T-cell (primary cell): ENCODE measurements around the gene UPK3A. TPM values are rescaled to one million over a fixed set of nuclear protein-coding genes. Genes with fewer than 3 reads are reported as not detected.

Source experiments
- ATAC-seq, 4 experiments: fragments of 200-7000 bp in 3 of 4; fragments of 150-1000 bp in 1 of 4; cut with Tn5 transposase; replicated peaks in 1 of 4; 1 replicate in 3 of 4; 2 replicates in 1 of 4; pipeline ENCODE4 v1.10.0; 2021; ENCODE audit warnings: moderate library complexity in 3 of 4, mild to moderate bottlenecking in 2 of 4, moderate number of reproducible peaks in 1 of 4
- CTCF ChIA-PET, 2 donors: fragments of 300-600 bp; sonication (Branson Sonifier 250); formaldehyde crosslinking; loops; one replicate each; lab custom pipeline; 2022; ENCODE audit warnings: antibody characterized with exemption in 2 of 2; lab: Charles Lee
- POLR2A ChIA-PET, 2 donors: fragments of 300-600 bp; sonication (Branson Sonifier 250); formaldehyde crosslinking; loops; one replicate each; lab custom pipeline; 2022; ENCODE audit warnings: antibody characterized with exemption in 2 of 2; lab: Charles Lee
- DNase-seq, 35 experiments: peaks; one replicate each; pipeline versions ENCODE4 v3.0.0 to v3.0.0-alpha.2; 2013 to 2023
- H3K27ac ChIP-seq: one replicate; pipeline ENCODE4 v1.5.1; 2013; ENCODE audit warnings: low read length
- H3K27me3 ChIP-seq, 2 experiments: replicated peaks in 1 of 2; 1 replicate in 1 of 2; 2 replicates in 1 of 2; pipeline versions ENCODE4 v1.6.1 to v1.7.0; 2013; ENCODE audit warnings: low read length in 1 of 2, mixed read lengths in 1 of 2; ENCODE audit not compliant: control insufficient read depth in 2 of 2, insufficient read depth in 2 of 2; ENCODE audit errors: extremely low read depth in 1 of 2
- H3K36me3 ChIP-seq, 2 donors: 1 replicate in 1 of 2; 2 replicates in 1 of 2; pipeline versions ENCODE4 v1.6.1 to v1.7.0; 2013; ENCODE audit warnings: low read length in 1 of 2; ENCODE audit not compliant: control insufficient read depth in 2 of 2, insufficient read depth in 1 of 2; ENCODE audit errors: extremely low read depth in 1 of 2
- H3K4me1 ChIP-seq, 2 experiments: 1 replicate in 1 of 2; 2 replicates in 1 of 2; pipeline versions ENCODE4 v1.6.1 to v1.7.0; 2013; ENCODE audit warnings: low read length in 2 of 2, mixed read lengths in 1 of 2; ENCODE audit not compliant: insufficient read depth in 2 of 2, control insufficient read depth in 1 of 2; ENCODE audit errors: extremely low read depth in 1 of 2
- H3K4me3 ChIP-seq, 2 donors: 1 replicate in 1 of 2; 2 replicates in 1 of 2; pipeline versions ENCODE4 v1.5.1 to v1.7.0; 2013; ENCODE audit warnings: mild to moderate bottlenecking in 2 of 2, low read length in 1 of 2, moderate library complexity in 1 of 2; ENCODE audit not compliant: control insufficient read depth in 1 of 2; ENCODE audit errors: extremely low read depth in 1 of 2
- H3K9me3 ChIP-seq: 2 replicates; pipeline ENCODE4 v1.7.0; 2013
- H3K27ac Mint-ChIP-seq, 2 donors: one replicate each; pipeline ENCODE4 v1.8.0; 2020 to 2021; ENCODE audit warnings: mild to moderate bottlenecking in 2 of 2, mixed read lengths in 2 of 2
- H3K27me3 Mint-ChIP-seq, 2 donors: one replicate each; pipeline ENCODE4 v1.8.0; 2021 to 2022; ENCODE audit warnings: mixed read lengths in 2 of 2
- H3K36me3 Mint-ChIP-seq: one replicate; pipeline ENCODE4 v1.8.0; 2021; ENCODE audit warnings: mixed read lengths
- H3K4me1 Mint-ChIP-seq, 3 donors: one replicate each; pipeline ENCODE4 v1.8.0; 2020 to 2022; ENCODE audit warnings: mixed read lengths in 3 of 3, mild to moderate bottlenecking in 1 of 3
- H3K4me3 Mint-ChIP-seq, 3 donors: one replicate each; pipeline ENCODE4 v1.8.0; 2020 to 2022; ENCODE audit warnings: mild to moderate bottlenecking in 3 of 3, mixed read lengths in 3 of 3, moderate library complexity in 3 of 3
- H3K9me3 Mint-ChIP-seq, 3 donors: one replicate each; pipeline ENCODE4 v1.8.0; 2020 to 2022; ENCODE audit warnings: mixed read lengths in 3 of 3
- WGBS: methylation state at CpG from one replicate; pipeline ENCODE4 v1.1.5; 2013; ENCODE audit warnings: missing lambda C conversion rate; ENCODE audit not compliant: insufficient coverage; 5-methylcytosine and 5-hydroxymethylcytosine counted together
- total RNA-seq, 35 experiments: library from RNA in 6 of 35; stranded (reverse) in 6 of 35; fragments of 120-200 nt in 1 of 35; gene quantifications; one replicate each; pipeline versions ENCODE4 v1.2.1 to v1.2.4 and lab custom pipeline; 2013 to 2026

UPK3A gene
- total RNA-seq, 5 donors from 2014 or later (not counting 1 experiment from before 2014, with no cell fraction given) = not detected

GRCh38 chr22:45329530-45329936 is 44.8 kb downstream of the UPK3A start:
- no peak overlapping the region for H3K4me3 ChIP-seq
- no peaks in the 10 kb centered on the region for H3K27me3 ChIP-seq
- Mint-ChIP-seq H3K4me1 (peaks cover 15 to 19% (median 17%) of the 10 kb centered on the region in 3 donors), H3K36me3 (peaks cover 66% of the 10 kb centered on the region), H3K27me3 (no peaks in the 10 kb centered on the region), H3K9me3 (no peaks in the 10 kb centered on the region), H3K4me3 (no peak overlapping the region), H3K27ac (peak overlapping the region in 1 of 2 donors; percentile 58)
- H3K27ac ChIP-seq = no peak overlapping the region
- no peaks in the 10 kb centered on the region for H3K9me3 ChIP-seq
- H3K4me1 ChIP-seq = peaks cover 0 to 3% of the 10 kb centered on the region in 2 experiments
- ChIA-PET POLR2A (no interaction called here), CTCF (no interaction called here)
- ATAC-seq = peak in 1 of 4 experiments; percentile 8
- no peak for DNase-seq
- WGBS = 95% methylated on average over 9 of the region's 12 CpGs
- peaks cover 18 to 73% of the 10 kb centered on the region in 2 donors for H3K36me3 ChIP-seq

- Mint-ChIP-seq H3K4me3 (no peak overlapping the region), H3K9me3 (no peaks in the 10 kb centered on the region), H3K27me3 (no peaks in the 10 kb centered on the region), H3K36me3 (peaks cover 66% of the 10 kb centered on the region), H3K27ac (no peak overlapping the region), H3K4me1 (peaks cover 7 to 14% (median 9%) of the 10 kb centered on the region in 3 donors)
- DNase-seq (no peak), ATAC-seq (peak in 1 of 4 experiments; percentile 7)
- no peaks in the 10 kb centered on the region for H3K27me3 ChIP-seq
- peaks cover 17 to 76% of the 10 kb centered on the region in 2 donors for H3K36me3 ChIP-seq
- POLR2A ChIA-PET = no interaction called here
- H3K4me3 ChIP-seq = no peak overlapping the region
- no peaks in the 10 kb centered on the region for H3K9me3 ChIP-seq
- H3K4me1 ChIP-seq = peaks cover 0 to 3% of the 10 kb centered on the region in 2 experiments
- CTCF ChIA-PET = no interaction called here
- WGBS = 95% methylated on average over 15 of the region's 19 CpGs
- no peak overlapping the region for H3K27ac ChIP-seq
These were observed 45.8 kb downstream of the UPK3A start for GRCh38 chr22:45330548-45330947.

GRCh38 chr22:45331486-45331885 is 46.7 kb downstream of the UPK3A start:
- no peak for ATAC-seq
- no peak for DNase-seq
- H3K4me3 Mint-ChIP-seq = no peak overlapping the region
- ChIA-PET CTCF (no interaction called here), POLR2A (no interaction called here)
- H3K4me1 ChIP-seq = peaks cover 1 to 3% of the 10 kb centered on the region in 2 experiments
- H3K9me3 ChIP-seq = no peaks in the 10 kb centered on the region
- peaks cover 69% of the 10 kb centered on the region for H3K36me3 Mint-ChIP-seq
- peaks cover 15 to 81% of the 10 kb centered on the region in 2 donors for H3K36me3 ChIP-seq
- H3K4me3 ChIP-seq = no peak overlapping the region
- WGBS = 100% methylated on average over 6 of the region's 9 CpGs
- no peaks in the 10 kb centered on the region for H3K9me3 Mint-ChIP-seq
- peaks cover 9 to 21% (median 12%) of the 10 kb centered on the region in 3 donors for H3K4me1 Mint-ChIP-seq
- no peak overlapping the region for H3K27ac ChIP-seq
- H3K27me3 ChIP-seq = no peaks in the 10 kb centered on the region
- H3K27ac Mint-ChIP-seq = no peak overlapping the region
- H3K27me3 Mint-ChIP-seq = no peaks in the 10 kb centered on the region

- peaks cover 14 to 26% (median 18%) of the 10 kb centered on the region in 3 donors for H3K4me1 Mint-ChIP-seq
- Histone ChIP-seq H3K27me3 (no peaks in the 10 kb centered on the region), H3K4me3 (no peak overlapping the region), H3K36me3 (peaks cover 14 to 86% of the 10 kb centered on the region in 2 donors), H3K27ac (no peak overlapping the region), H3K4me1 (peaks cover 4% of the 10 kb centered on the region in 2 experiments), H3K9me3 (no peaks in the 10 kb centered on the region)
- ChIA-PET CTCF (no interaction called here), POLR2A (no interaction called here)
- H3K9me3 Mint-ChIP-seq = no peaks in the 10 kb centered on the region
- WGBS = 97% methylated on average over 6 of the region's 7 CpGs
- H3K27ac Mint-ChIP-seq = no peak overlapping the region
- DNase-seq (no peak), ATAC-seq (no peak)
- no peak overlapping the region for H3K4me3 Mint-ChIP-seq
- H3K27me3 Mint-ChIP-seq = no peaks in the 10 kb centered on the region
- peaks cover 74% of the 10 kb centered on the region for H3K36me3 Mint-ChIP-seq
These were observed 47.3 kb downstream of the UPK3A start for GRCh38 chr22:45332001-45332400.

- Histone ChIP-seq H3K36me3 (peaks cover 7 to 85% of the 10 kb centered on the region in 2 donors), H3K27me3 (no peaks in the 10 kb centered on the region), H3K4me3 (no peak overlapping the region), H3K27ac (no peak overlapping the region), H3K4me1 (peaks cover 9% of the 10 kb centered on the region in 2 experiments), H3K9me3 (no peaks in the 10 kb centered on the region)
- Mint-ChIP-seq H3K4me1 (peaks cover 19 to 39% (median 22%) of the 10 kb centered on the region in 3 donors), H3K4me3 (no peak overlapping the region), H3K27me3 (no peaks in the 10 kb centered on the region), H3K36me3 (peaks cover 79% of the 10 kb centered on the region), H3K27ac (peak overlapping the region; percentile 48 to 59), H3K9me3 (no peaks in the 10 kb centered on the region)
- DNase-seq (no peak), ATAC-seq (no peak)
- POLR2A ChIA-PET = interaction anchor here (0.6 to 0.9 kb wide), 3 partner anchors 16 to 461 kb away, joined by 3 to 6 read pairs (median 3); no protein-coding TSS in a partner anchor
- no CpG with 5 or more reads among the region's 5 CpGs for WGBS
- CTCF ChIA-PET = interaction anchor here in 1 of 2 donors (0.8 kb wide), 1 partner anchor 11 kb away, joined by 4 read pairs; no protein-coding TSS in a partner anchor
These were observed 49.3 kb downstream of the UPK3A start for GRCh38 chr22:45334068-45334467.

- Histone ChIP-seq H3K4me3 (no peak overlapping the region), H3K27me3 (no peaks in the 10 kb centered on the region), H3K36me3 (peaks cover 7 to 83% of the 10 kb centered on the region in 2 donors), H3K9me3 (no peaks in the 10 kb centered on the region), H3K27ac (no peak overlapping the region), H3K4me1 (peaks cover 9% of the 10 kb centered on the region in 2 experiments)
- Mint-ChIP-seq H3K4me1 (peaks cover 19 to 42% (median 22%) of the 10 kb centered on the region in 3 donors), H3K9me3 (no peaks in the 10 kb centered on the region), H3K27ac (peak overlapping the region in 1 of 2 donors; percentile 48), H3K27me3 (no peaks in the 10 kb centered on the region), H3K36me3 (peaks cover 77% of the 10 kb centered on the region), H3K4me3 (no peak overlapping the region)
- POLR2A ChIA-PET = interaction anchor here in 1 of 2 donors (1.3 kb wide), 1 partner anchor 17 kb away, joined by 4 read pairs; no protein-coding TSS in a partner anchor
- DNase-seq (no peak), ATAC-seq (no peak)
- 90% methylated on average over 9 of the region's 9 CpGs for WGBS
- CTCF ChIA-PET = interaction anchor here in 1 of 2 donors (0.8 kb wide), 1 partner anchor 11 kb away, joined by 4 read pairs; no protein-coding TSS in a partner anchor
These were observed 49.8 kb downstream of the UPK3A start for GRCh38 chr22:45334528-45334927.
